Activated CD8-positive, alpha-beta memory T cell treated with anti-CD3 and anti-CD28 coated beads, Interleukin-2, amount 10 ng/mL, durations not matched to agents 7 days and 5 days (primary cell): ENCODE data around the gene SDC1. TPM values are rescaled to one million over a fixed set of nuclear protein-coding genes. Genes with fewer than 3 reads are reported as not detected.
A peak's percentile ranks its signal among the peaks of the same experiment; 100 is the strongest.
"Not testable (repeated sequence)": the region's sequence is repeated elsewhere in the genome, so short reads cannot be mapped to it uniquely, and the experiment has no call there.

ENCODE experiments used
- ATAC-seq: fragments of 150-1000 bp; cut with Tn5 transposase; one replicate; pipeline ENCODE4 v1.10.0; 2021; ENCODE audit warnings: moderate library complexity
- CTCF ChIA-PET: fragments of 350-600 bp; sonication (Branson Sonifier 250); formaldehyde crosslinking; loops from one replicate; lab custom pipeline; 2021; ENCODE audit warnings: antibody characterized with exemption; lab: Charles Lee
- DNase-seq: peaks from one replicate; pipeline ENCODE4 v3.0.0-alpha.2; 2020
- H3K27ac Mint-ChIP-seq: one replicate; pipeline ENCODE4 v1.8.0; 2021; ENCODE audit warnings: mild to moderate bottlenecking, mixed read lengths
- H3K27me3 Mint-ChIP-seq: one replicate; pipeline ENCODE4 v1.8.0; 2021; ENCODE audit warnings: mixed read lengths
- H3K36me3 Mint-ChIP-seq: one replicate; pipeline ENCODE4 v1.8.0; 2021; ENCODE audit warnings: mild to moderate bottlenecking, mixed read lengths
- H3K4me1 Mint-ChIP-seq: one replicate; pipeline ENCODE4 v1.8.0; 2021; ENCODE audit warnings: mixed read lengths
- H3K4me3 Mint-ChIP-seq: one replicate; pipeline ENCODE4 v1.8.0; 2021; ENCODE audit warnings: mild to moderate bottlenecking, moderate library complexity, mixed read lengths
- H3K9me3 Mint-ChIP-seq: one replicate; pipeline ENCODE4 v1.8.0; 2022; ENCODE audit warnings: low read depth, mixed read lengths
- total RNA-seq, 2 experiments: library from RNA; stranded (reverse); gene quantifications; one replicate each; pipeline ENCODE4 v1.2.3, GENCODE V29; 2021

Gene SDC1
- total RNA-seq = under 1 TPM in 1 of 2 experiments, not detected in 1; 0.42 TPM

- H3K9me3 Mint-ChIP-seq = no peaks in the 10 kb centered on the region
- DNase-seq (no peak), ATAC-seq (peak; percentile 38)
- H3K4me3 Mint-ChIP-seq = peak within 1 kb of the TSS; percentile 43
- no peak within 1 kb of the TSS for H3K27ac Mint-ChIP-seq
- H3K27me3 Mint-ChIP-seq = peaks cover 72% of the 10 kb centered on the region
- H3K36me3 Mint-ChIP-seq = no peaks in the 10 kb centered on the region
- peaks cover 6% of the 10 kb centered on the region for H3K4me1 Mint-ChIP-seq
- CTCF ChIA-PET = interaction anchor here (1.0 to 2.7 kb wide), 14 partner anchors 10 to 269 kb away, joined by 3 to 14 read pairs (median 5); partner anchors contain the start of gene LAPTM4A
Measured at GRCh38 chr2:20224716-20225293, at the start of gene SDC1. Gene SDC1 (minus strand): TSS chr2:20225130. CDS start chr2:20224867, 263 bp downstream.

- H3K27ac Mint-ChIP-seq = no peak overlapping the region
- no peaks in the 10 kb centered on the region for H3K27me3 Mint-ChIP-seq
- peaks cover 3% of the 10 kb centered on the region for H3K4me1 Mint-ChIP-seq
- DNase-seq (no peak), ATAC-seq (no peak)
- CTCF ChIA-PET = interaction anchor here (0.9 kb wide), 1 partner anchor 76 kb away, joined by 3 read pairs; no protein-coding TSS in a partner anchor
- H3K4me3 Mint-ChIP-seq = no peak overlapping the region
- H3K9me3 Mint-ChIP-seq = no peaks in the 10 kb centered on the region
- peaks cover 29% of the 10 kb centered on the region for H3K36me3 Mint-ChIP-seq
Measured at GRCh38 chr2:20273042-20273441, 48.1 kb upstream of the SDC1 start.

GRCh38 chr2:20268317-20268716 lies 43.4 kb upstream of the SDC1 start:
- not testable (repeated sequence) for ATAC-seq, H3K4me3 Mint-ChIP-seq, H3K27ac Mint-ChIP-seq, H3K27me3 Mint-ChIP-seq, H3K9me3 Mint-ChIP-seq, DNase-seq
- peaks cover 14% of the 10 kb centered on the region for H3K4me1 Mint-ChIP-seq
- peaks cover 39% of the 10 kb centered on the region for H3K36me3 Mint-ChIP-seq
- CTCF ChIA-PET = interaction anchor here (1.0 to 1.1 kb wide), 2 partner anchors 9 to 58 kb away, joined by 3 to 4 read pairs; no protein-coding TSS in a partner anchor

GRCh38 chr2:20267529-20267928 lies 42.6 kb upstream of the SDC1 start:
- no peak overlapping the region for H3K4me3 Mint-ChIP-seq
- no peaks in the 10 kb centered on the region for H3K9me3 Mint-ChIP-seq
- H3K27ac Mint-ChIP-seq = no peak overlapping the region
- CTCF ChIA-PET = interaction anchor here (0.8 to 1.1 kb wide), 3 partner anchors 10 to 59 kb away, joined by 3 to 4 read pairs (median 3); no protein-coding TSS in a partner anchor
- peaks cover 14% of the 10 kb centered on the region for H3K4me1 Mint-ChIP-seq
- no peak for DNase-seq
- ATAC-seq = no peak
- H3K36me3 Mint-ChIP-seq = peaks cover 41% of the 10 kb centered on the region
- no peaks in the 10 kb centered on the region for H3K27me3 Mint-ChIP-seq

GRCh38 chr2:20264629-20265028 lies 39.7 kb upstream of the SDC1 start:
- Mint-ChIP-seq H3K4me1 (peaks cover 14% of the 10 kb centered on the region), H3K36me3 (peaks cover 34% of the 10 kb centered on the region), H3K27me3 (no peaks in the 10 kb centered on the region), H3K27ac (peak overlapping the region; percentile 40), H3K9me3 (no peaks in the 10 kb centered on the region), H3K4me3 (no peak overlapping the region)
- no peak for DNase-seq
- ATAC-seq = no peak
- CTCF ChIA-PET = interaction anchor here (1.4 to 1.8 kb wide), 3 partner anchors 13 to 54 kb away, joined by 3 to 5 read pairs (median 5); no protein-coding TSS in a partner anchor

- ATAC-seq = no peak
- Mint-ChIP-seq H3K9me3 (no peaks in the 10 kb centered on the region), H3K4me3 (no peak overlapping the region), H3K27ac (no peak overlapping the region), H3K4me1 (no peaks in the 10 kb centered on the region), H3K36me3 (peaks cover 47% of the 10 kb centered on the region), H3K27me3 (no peaks in the 10 kb centered on the region)
- CTCF ChIA-PET = no interaction called here
- no peak for DNase-seq
Measured at GRCh38 chr2:20257411-20257810, 32.5 kb upstream of the SDC1 start.

- Mint-ChIP-seq H3K4me3 (no peak overlapping the region), H3K27ac (no peak overlapping the region)
Measured at GRCh38 chr2:20254731-20255130, 29.8 kb upstream of the SDC1 start.

GRCh38 chr2:20250436-20250835 lies 25.5 kb upstream of the SDC1 start:
- Mint-ChIP-seq H3K36me3 (peaks cover 66% of the 10 kb centered on the region), H3K9me3 (no peaks in the 10 kb centered on the region), H3K4me3 (no peak overlapping the region), H3K4me1 (no peaks in the 10 kb centered on the region), H3K27me3 (no peaks in the 10 kb centered on the region), H3K27ac (no peak overlapping the region)
- CTCF ChIA-PET = no interaction called here
- DNase-seq = no peak
- no peak for ATAC-seq

More at GRCh38 chr2:20254731-20255130, 29.8 kb upstream of the SDC1 start:
- Mint-ChIP-seq H3K4me1 (no peaks in the 10 kb centered on the region), H3K36me3 (peaks cover 59% of the 10 kb centered on the region), H3K9me3 (no peaks in the 10 kb centered on the region), H3K27me3 (no peaks in the 10 kb centered on the region)
- ATAC-seq = no peak
- no peak for DNase-seq
- CTCF ChIA-PET = no interaction called here

GRCh38 chr2:20249170-20249569 lies 24.2 kb upstream of the SDC1 start:
- H3K27ac Mint-ChIP-seq = no peak overlapping the region
- DNase-seq (no peak), ATAC-seq (no peak)
- H3K36me3 Mint-ChIP-seq = peaks cover 57% of the 10 kb centered on the region
- no peaks in the 10 kb centered on the region for H3K4me1 Mint-ChIP-seq
- no peaks in the 10 kb centered on the region for H3K9me3 Mint-ChIP-seq
- H3K27me3 Mint-ChIP-seq = no peaks in the 10 kb centered on the region
- H3K4me3 Mint-ChIP-seq = no peak overlapping the region
- CTCF ChIA-PET = no interaction called here

- no peak for DNase-seq
- peaks cover 40% of the 10 kb centered on the region for H3K36me3 Mint-ChIP-seq
- CTCF ChIA-PET = no interaction called here
- no peak for ATAC-seq
- H3K4me1 Mint-ChIP-seq = peaks cover 5% of the 10 kb centered on the region
- no peak overlapping the region for H3K4me3 Mint-ChIP-seq
- H3K27ac Mint-ChIP-seq = no peak overlapping the region
- no peaks in the 10 kb centered on the region for H3K27me3 Mint-ChIP-seq
- H3K9me3 Mint-ChIP-seq = no peaks in the 10 kb centered on the region
Measured at GRCh38 chr2:20247084-20247483, 22.2 kb upstream of the SDC1 start.

- H3K27me3 Mint-ChIP-seq, ATAC-seq, H3K4me3 Mint-ChIP-seq, H3K27ac Mint-ChIP-seq, DNase-seq, H3K4me1 Mint-ChIP-seq, H3K9me3 Mint-ChIP-seq: not testable (repeated sequence)
- CTCF ChIA-PET = interaction anchor here (1.0 to 1.4 kb wide), 2 partner anchors 21 to 406 kb away, joined by 3 read pairs; no protein-coding TSS in a partner anchor
- peaks cover 16% of the 10 kb centered on the region for H3K36me3 Mint-ChIP-seq
Measured at GRCh38 chr2:20243637-20244036, 18.7 kb upstream of the SDC1 start.

- Mint-ChIP-seq H3K36me3 (peaks cover 11% of the 10 kb centered on the region), H3K27ac (no peak overlapping the region), H3K4me1 (peaks cover 7% of the 10 kb centered on the region), H3K27me3 (peaks cover 11% of the 10 kb centered on the region), H3K4me3 (no peak overlapping the region), H3K9me3 (no peaks in the 10 kb centered on the region)
- ATAC-seq (peak; percentile 49), DNase-seq (no peak)
- CTCF ChIA-PET = interaction anchor here (0.8 to 2.4 kb wide), 6 partner anchors 17 to 143 kb away, joined by 3 to 6 read pairs (median 4); partner anchors contain the start of gene SDC1
Measured at GRCh38 chr2:20242727-20243377, 17.9 kb upstream of the SDC1 start.

- ATAC-seq (peak; percentile 38), DNase-seq (no peak)
- H3K27me3 Mint-ChIP-seq = peaks cover 18% of the 10 kb centered on the region
- no peak overlapping the region for H3K27ac Mint-ChIP-seq
- H3K9me3 Mint-ChIP-seq = no peaks in the 10 kb centered on the region
- peaks cover 5% of the 10 kb centered on the region for H3K36me3 Mint-ChIP-seq
- CTCF ChIA-PET = interaction anchor here (0.6 to 2.4 kb wide), 9 partner anchors 17 to 143 kb away, joined by 3 to 6 read pairs (median 4); partner anchors contain the start of gene SDC1
- peaks cover 7% of the 10 kb centered on the region for H3K4me1 Mint-ChIP-seq
- peak overlapping the region; percentile 36 for H3K4me3 Mint-ChIP-seq
Measured at GRCh38 chr2:20241973-20242726, 17.2 kb upstream of the SDC1 start.
